ENCODE measurements around the gene HHAT. TPM values are rescaled to one million over a fixed set of nuclear protein-coding genes. Genes with fewer than 3 reads are reported as not detected.

HHAT gene
- total RNA-seq, 1 donor from 2014 or later, result 4.7 TPM

GRCh38 chr1:210540288-210540687 lies 211.6 kb downstream of the HHAT start:
- no peaks in the 10 kb centered on the region for H3K36me3 ChIP-seq (ENCODE audit: control insufficient read depth in 3 of 3, insufficient read depth in 3 of 3, low read length in 3 of 3)
- no peak overlapping the region for H3K9ac ChIP-seq (ENCODE audit: low read depth in 1 of 3, low read length in 3 of 3)
- H3K27ac ChIP-seq (ENCODE audit: low read depth, low read length), result no peak overlapping the region
- no peaks in the 10 kb centered on the region for H3K9me3 ChIP-seq (ENCODE audit: control insufficient read depth in 3 of 3, low read length in 3 of 3)
- no peaks in the 10 kb centered on the region for H3K27me3 ChIP-seq (ENCODE audit: control insufficient read depth in 3 of 3, insufficient read depth in 3 of 3, low read length in 3 of 3)
- no peak overlapping the region for H3K4me3 ChIP-seq (ENCODE audit: low read length in 3 of 3)
- H3K4me1 ChIP-seq (ENCODE audit: control insufficient read depth in 3 of 3, insufficient read depth in 3 of 3, low read length in 3 of 3), result no peaks in the 10 kb centered on the region

GRCh38 chr1:210541680-210542358 lies 213.1 kb downstream of the HHAT start:
- Histone ChIP-seq H3K9ac (ENCODE audit: low read depth in 1 of 3, low read length in 3 of 3) (no peak overlapping the region), H3K4me3 (ENCODE audit: low read length in 3 of 3) (no peak overlapping the region), H3K27me3 (ENCODE audit: control insufficient read depth in 3 of 3, insufficient read depth in 3 of 3, low read length in 3 of 3) (no peaks in the 10 kb centered on the region), H3K9me3 (ENCODE audit: control insufficient read depth in 3 of 3, low read length in 3 of 3) (no peaks in the 10 kb centered on the region), H3K27ac (ENCODE audit: low read depth, low read length) (no peak overlapping the region), H3K36me3 (ENCODE audit: control insufficient read depth in 3 of 3, insufficient read depth in 3 of 3, low read length in 3 of 3) (no peaks in the 10 kb centered on the region), H3K4me1 (ENCODE audit: control insufficient read depth in 3 of 3, insufficient read depth in 3 of 3, low read length in 3 of 3) (no peaks in the 10 kb centered on the region)

- H3K9ac ChIP-seq (ENCODE audit: low read depth in 1 of 3, low read length in 3 of 3), result no peak overlapping the region
- H3K27me3 ChIP-seq (ENCODE audit: control insufficient read depth in 3 of 3, insufficient read depth in 3 of 3, low read length in 3 of 3), result no peaks in the 10 kb centered on the region
- H3K27ac ChIP-seq (ENCODE audit: low read depth, low read length), result no peak overlapping the region
- no peaks in the 10 kb centered on the region for H3K36me3 ChIP-seq (ENCODE audit: control insufficient read depth in 3 of 3, insufficient read depth in 3 of 3, low read length in 3 of 3)
- no peaks in the 10 kb centered on the region for H3K9me3 ChIP-seq (ENCODE audit: control insufficient read depth in 3 of 3, low read length in 3 of 3)
- no peak overlapping the region for H3K4me3 ChIP-seq (ENCODE audit: low read length in 3 of 3)
- H3K4me1 ChIP-seq (ENCODE audit: control insufficient read depth in 3 of 3, insufficient read depth in 3 of 3, low read length in 3 of 3), result no peaks in the 10 kb centered on the region
Observed at GRCh38 chr1:210551899-210552298, 223.2 kb downstream of the HHAT start.

GRCh38 chr1:210553711-210554110 lies 225.0 kb downstream of the HHAT start:
- Histone ChIP-seq H3K4me1 (ENCODE audit: control insufficient read depth in 3 of 3, insufficient read depth in 3 of 3, low read length in 3 of 3) (no peaks in the 10 kb centered on the region), H3K36me3 (ENCODE audit: control insufficient read depth in 3 of 3, insufficient read depth in 3 of 3, low read length in 3 of 3) (no peaks in the 10 kb centered on the region), H3K27me3 (ENCODE audit: control insufficient read depth in 3 of 3, insufficient read depth in 3 of 3, low read length in 3 of 3) (no peaks in the 10 kb centered on the region), H3K27ac (ENCODE audit: low read depth, low read length) (no peak overlapping the region), H3K9me3 (ENCODE audit: control insufficient read depth in 3 of 3, low read length in 3 of 3) (no peaks in the 10 kb centered on the region), H3K9ac (ENCODE audit: low read depth in 1 of 3, low read length in 3 of 3) (no peak overlapping the region), H3K4me3 (ENCODE audit: low read length in 3 of 3) (no peak overlapping the region)

- no peaks in the 10 kb centered on the region for H3K9me3 ChIP-seq (ENCODE audit: control insufficient read depth in 3 of 3, low read length in 3 of 3)
Observed at GRCh38 chr1:210554382-210554781, 225.7 kb downstream of the HHAT start.

GRCh38 chr1:210556475-210556874 lies 227.8 kb downstream of the HHAT start:
- H3K36me3 ChIP-seq (ENCODE audit: control insufficient read depth in 3 of 3, insufficient read depth in 3 of 3, low read length in 3 of 3), result no peaks in the 10 kb centered on the region
- H3K9me3 ChIP-seq (ENCODE audit: control insufficient read depth in 3 of 3, low read length in 3 of 3), result no peaks in the 10 kb centered on the region

More at GRCh38 chr1:210554382-210554781, 225.7 kb downstream of the HHAT start:
- Histone ChIP-seq H3K4me1 (ENCODE audit: control insufficient read depth in 3 of 3, insufficient read depth in 3 of 3, low read length in 3 of 3) (no peaks in the 10 kb centered on the region), H3K36me3 (ENCODE audit: control insufficient read depth in 3 of 3, insufficient read depth in 3 of 3, low read length in 3 of 3) (no peaks in the 10 kb centered on the region), H3K27ac (ENCODE audit: low read depth, low read length) (no peak overlapping the region), H3K27me3 (ENCODE audit: control insufficient read depth in 3 of 3, insufficient read depth in 3 of 3, low read length in 3 of 3) (no peaks in the 10 kb centered on the region), H3K4me3 (ENCODE audit: low read length in 3 of 3) (no peak overlapping the region), H3K9ac (ENCODE audit: low read depth in 1 of 3, low read length in 3 of 3) (no peak overlapping the region)

GRCh38 chr1:210557426-210558077 lies 228.8 kb downstream of the HHAT start:
- H3K9ac ChIP-seq (ENCODE audit: low read depth in 1 of 3, low read length in 3 of 3), result no peak overlapping the region
- no peaks in the 10 kb centered on the region for H3K9me3 ChIP-seq (ENCODE audit: control insufficient read depth in 3 of 3, low read length in 3 of 3)
- H3K27me3 ChIP-seq (ENCODE audit: control insufficient read depth in 3 of 3, insufficient read depth in 3 of 3, low read length in 3 of 3), result no peaks in the 10 kb centered on the region
- H3K4me1 ChIP-seq (ENCODE audit: control insufficient read depth in 3 of 3, insufficient read depth in 3 of 3, low read length in 3 of 3), result no peaks in the 10 kb centered on the region
- H3K4me3 ChIP-seq (ENCODE audit: low read length in 3 of 3), result no peak overlapping the region
- no peaks in the 10 kb centered on the region for H3K36me3 ChIP-seq (ENCODE audit: control insufficient read depth in 3 of 3, insufficient read depth in 3 of 3, low read length in 3 of 3)
- no peak overlapping the region for H3K27ac ChIP-seq (ENCODE audit: low read depth, low read length)

More at GRCh38 chr1:210556475-210556874, 227.8 kb downstream of the HHAT start:
- Histone ChIP-seq H3K4me3 (ENCODE audit: low read length in 3 of 3) (no peak overlapping the region), H3K9ac (ENCODE audit: low read depth in 1 of 3, low read length in 3 of 3) (no peak overlapping the region), H3K27ac (ENCODE audit: low read depth, low read length) (no peak overlapping the region), H3K4me1 (ENCODE audit: control insufficient read depth in 3 of 3, insufficient read depth in 3 of 3, low read length in 3 of 3) (no peaks in the 10 kb centered on the region), H3K27me3 (ENCODE audit: control insufficient read depth in 3 of 3, insufficient read depth in 3 of 3, low read length in 3 of 3) (no peaks in the 10 kb centered on the region)

- Histone ChIP-seq H3K36me3 (ENCODE audit: control insufficient read depth in 3 of 3, insufficient read depth in 3 of 3, low read length in 3 of 3) (no peaks in the 10 kb centered on the region), H3K4me3 (ENCODE audit: low read length in 3 of 3) (no peak overlapping the region), H3K9me3 (ENCODE audit: control insufficient read depth in 3 of 3, low read length in 3 of 3) (no peaks in the 10 kb centered on the region), H3K27me3 (ENCODE audit: control insufficient read depth in 3 of 3, insufficient read depth in 3 of 3, low read length in 3 of 3) (no peaks in the 10 kb centered on the region), H3K27ac (ENCODE audit: low read depth, low read length) (no peak overlapping the region), H3K9ac (ENCODE audit: low read depth in 1 of 3, low read length in 3 of 3) (no peak overlapping the region), H3K4me1 (ENCODE audit: control insufficient read depth in 3 of 3, insufficient read depth in 3 of 3, low read length in 3 of 3) (no peaks in the 10 kb centered on the region)
Observed at GRCh38 chr1:210558302-210558701, 229.6 kb downstream of the HHAT start.

GRCh38 chr1:210565306-210565705 lies 236.6 kb downstream of the HHAT start:
- Histone ChIP-seq H3K4me3 (ENCODE audit: low read length in 3 of 3) (no peak overlapping the region), H3K27me3 (ENCODE audit: control insufficient read depth in 3 of 3, insufficient read depth in 3 of 3, low read length in 3 of 3) (no peaks in the 10 kb centered on the region), H3K4me1 (ENCODE audit: control insufficient read depth in 3 of 3, insufficient read depth in 3 of 3, low read length in 3 of 3) (no peaks in the 10 kb centered on the region), H3K9me3 (ENCODE audit: control insufficient read depth in 3 of 3, low read length in 3 of 3) (no peaks in the 10 kb centered on the region), H3K36me3 (ENCODE audit: control insufficient read depth in 3 of 3, insufficient read depth in 3 of 3, low read length in 3 of 3) (no peaks in the 10 kb centered on the region), H3K9ac (ENCODE audit: low read depth in 1 of 3, low read length in 3 of 3) (no peak overlapping the region), H3K27ac (ENCODE audit: low read depth, low read length) (no peak overlapping the region)

- no peaks in the 10 kb centered on the region for H3K36me3 ChIP-seq (ENCODE audit: control insufficient read depth in 3 of 3, insufficient read depth in 3 of 3, low read length in 3 of 3)
- no peak overlapping the region for H3K4me3 ChIP-seq (ENCODE audit: low read length in 3 of 3)
- no peaks in the 10 kb centered on the region for H3K9me3 ChIP-seq (ENCODE audit: control insufficient read depth in 3 of 3, low read length in 3 of 3)
- no peaks in the 10 kb centered on the region for H3K4me1 ChIP-seq (ENCODE audit: control insufficient read depth in 3 of 3, insufficient read depth in 3 of 3, low read length in 3 of 3)
- no peak overlapping the region for H3K27ac ChIP-seq (ENCODE audit: low read depth, low read length)
- H3K9ac ChIP-seq (ENCODE audit: low read depth in 1 of 3, low read length in 3 of 3), result no peak overlapping the region
- H3K27me3 ChIP-seq (ENCODE audit: control insufficient read depth in 3 of 3, insufficient read depth in 3 of 3, low read length in 3 of 3), result no peaks in the 10 kb centered on the region
Observed at GRCh38 chr1:210568631-210569030, 239.9 kb downstream of the HHAT start.

Data from skeletal muscle tissue (tissue), 4 donors.